ENCODE results near the gene TTF2. TPM values are rescaled to one million over a fixed set of nuclear protein-coding genes. Genes with fewer than 3 reads are reported as not detected.

TTF2 gene
- total and polyA plus RNA-seq, 9 donors = 2.1 to 14.0 (median 10.6) TPM

- no peaks in the 10 kb centered on the region for H3K36me3 ChIP-seq
- no peaks in the 10 kb centered on the region for H3K9me3 ChIP-seq
- intact Hi-C loops (cut with DNase I) = no loop called here
- no peaks in the 10 kb centered on the region for H3K27me3 ChIP-seq
- no peaks in the 10 kb centered on the region for H3K4me1 ChIP-seq (ENCODE audit: insufficient read depth)
- no peak overlapping the region for H3K27ac ChIP-seq
- TF ChIP-seq, protein P1, sequence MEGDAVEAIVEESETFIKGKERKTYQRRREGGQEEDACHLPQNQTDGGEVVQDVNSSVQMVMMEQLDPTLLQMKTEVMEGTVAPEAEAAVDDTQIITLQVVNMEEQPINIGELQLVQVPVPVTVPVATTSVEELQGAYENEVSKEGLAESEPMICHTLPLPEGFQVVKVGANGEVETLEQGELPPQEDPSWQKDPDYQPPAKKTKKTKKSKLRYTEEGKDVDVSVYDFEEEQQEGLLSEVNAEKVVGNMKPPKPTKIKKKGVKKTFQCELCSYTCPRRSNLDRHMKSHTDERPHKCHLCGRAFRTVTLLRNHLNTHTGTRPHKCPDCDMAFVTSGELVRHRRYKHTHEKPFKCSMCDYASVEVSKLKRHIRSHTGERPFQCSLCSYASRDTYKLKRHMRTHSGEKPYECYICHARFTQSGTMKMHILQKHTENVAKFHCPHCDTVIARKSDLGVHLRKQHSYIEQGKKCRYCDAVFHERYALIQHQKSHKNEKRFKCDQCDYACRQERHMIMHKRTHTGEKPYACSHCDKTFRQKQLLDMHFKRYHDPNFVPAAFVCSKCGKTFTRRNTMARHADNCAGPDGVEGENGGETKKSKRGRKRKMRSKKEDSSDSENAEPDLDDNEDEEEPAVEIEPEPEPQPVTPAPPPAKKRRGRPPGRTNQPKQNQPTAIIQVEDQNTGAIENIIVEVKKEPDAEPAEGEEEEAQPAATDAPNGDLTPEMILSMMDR (IDR thresholded peaks at IDR 0.05) = no peak
- TF ChIP-seq POLR2A (IDR thresholded peaks at IDR 0.05) (no peak), EP300 (IDR thresholded peaks at IDR 0.05) (no peak)
- no peak for DNase-seq
- WGBS, 3 donors = 42 to 73% (median 70%) methylated on average over 2 of the region's 2 CpGs
- H3K4me3 ChIP-seq = no peak overlapping the region
Measured at GRCh38 chr1:117136749-117137148, 76.6 kb downstream of the TTF2 start.

GRCh38 chr1:117137281-117137855, 77.2 kb downstream of the TTF2 start:
- Histone ChIP-seq H3K9me3 (no peaks in the 10 kb centered on the region), H3K27ac (no peak overlapping the region), H3K4me1 (ENCODE audit: insufficient read depth) (no peaks in the 10 kb centered on the region), H3K4me3 (no peak overlapping the region), H3K27me3 (no peaks in the 10 kb centered on the region), H3K36me3 (no peaks in the 10 kb centered on the region)
- TF ChIP-seq POLR2A (IDR thresholded peaks at IDR 0.05) = no peak
- TF ChIP-seq, protein P1 (IDR thresholded peaks at IDR 0.05) = no peak
- TF ChIP-seq EP300 (IDR thresholded peaks at IDR 0.05) = no peak
- 57 to 77% (median 70%) methylated on average over 3 of the region's 3 CpGs for WGBS, 3 donors
- DNase-seq = no peak
- intact Hi-C loops (cut with DNase I) = no loop called here

- Histone ChIP-seq H3K36me3 (no peaks in the 10 kb centered on the region), H3K4me3 (no peak overlapping the region), H3K27ac (no peak overlapping the region), H3K27me3 (no peaks in the 10 kb centered on the region), H3K4me1 (ENCODE audit: insufficient read depth) (no peaks in the 10 kb centered on the region), H3K9me3 (no peaks in the 10 kb centered on the region)
- TF ChIP-seq EP300 (IDR thresholded peaks at IDR 0.05) (no peak), POLR2A (IDR thresholded peaks at IDR 0.05) (no peak)
- TF ChIP-seq, protein P1 (IDR thresholded peaks at IDR 0.05) = no peak
- DNase-seq = no peak
- WGBS, 3 donors = 91 to 95% (median 93%) methylated on average over 3 of the region's 3 CpGs
- intact Hi-C loops (cut with DNase I) = no loop called here
Measured at GRCh38 chr1:117138106-117138505, 78.0 kb downstream of the TTF2 start.

DNA sequence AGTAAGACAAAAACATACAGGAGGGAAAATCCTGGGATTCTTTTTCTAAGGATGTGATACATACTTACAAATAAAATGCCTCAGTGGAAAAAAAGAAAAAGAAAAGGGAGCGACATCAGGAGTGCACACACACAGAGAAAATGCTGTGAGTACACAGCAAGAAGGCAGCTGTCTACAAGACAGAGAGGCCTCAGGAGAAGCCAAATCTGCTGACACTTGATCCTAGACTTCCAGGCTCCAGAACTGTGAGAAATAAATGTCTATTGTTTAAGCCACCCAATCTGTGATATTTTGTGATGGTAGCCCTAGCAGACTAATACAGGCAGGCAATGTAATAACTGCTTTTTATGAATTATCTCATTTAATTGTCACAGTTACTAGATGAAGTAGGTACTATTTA, 78.4 kb downstream of the TTF2 start:
- intact Hi-C loops (cut with DNase I) = no loop called here
- no peaks in the 10 kb centered on the region for H3K9me3 ChIP-seq
- H3K4me3 ChIP-seq = no peak overlapping the region
- WGBS, 3 donors = 93 to 96% (median 95%) methylated on average over 1 of the region's 1 CpG
- no peak overlapping the region for H3K27ac ChIP-seq
- H3K4me1 ChIP-seq (ENCODE audit: insufficient read depth) = no peaks in the 10 kb centered on the region
- H3K27me3 ChIP-seq = no peaks in the 10 kb centered on the region
- DNase-seq = no peak
- H3K36me3 ChIP-seq = no peaks in the 10 kb centered on the region
- no peak for TF ChIP-seq POLR2A (IDR thresholded peaks at IDR 0.05)
- no peak for TF ChIP-seq EP300 (IDR thresholded peaks at IDR 0.05)
- TF ChIP-seq, protein P1 (IDR thresholded peaks at IDR 0.05) = no peak

Measured in ovary (tissue), 9 donors.